Gastrocnemius medialis (tissue), 4 donors: ENCODE data around the gene EXOC7. TPM values are rescaled to one million over a fixed set of nuclear protein-coding genes. Genes with fewer than 3 reads are reported as not detected.

Source experiments
- ATAC-seq, 2 donors: fragments of 150-250 bp; one replicate each; pipeline ENCODE4 v1.9.1; 2016
- DNase-seq, 2 donors: peaks; one replicate each; pipeline ENCODE4 v3.0.0-alpha.2; 2019
- H3K27ac ChIP-seq, 4 donors: fragments of 200-600 bp; sonication (generic); 1 replicate in 1 of 4; 2 replicates in 3 of 4; pipeline ENCODE4 v1.5.1; 2016 to 2018; ENCODE audit warnings: mild to moderate bottlenecking in 2 of 4, moderate library complexity in 1 of 4
- H3K27me3 ChIP-seq, 3 donors: fragments of 200-600 bp; sonication (generic) in 2 of 3; 1 replicate in 1 of 3; 2 replicates in 2 of 3; pipeline versions ENCODE4 v1.5.1 to v1.6.0; 2016 to 2019; ENCODE audit warnings: mild to moderate bottlenecking in 1 of 3, moderate library complexity in 1 of 3
- H3K36me3 ChIP-seq, 2 donors: fragments of 200-600 bp; sonication (generic) in 1 of 2; one replicate each; pipeline ENCODE4 v1.5.1; 2017 to 2018
- H3K4me1 ChIP-seq, 2 donors: fragments of 200-600 bp; sonication (generic) in 1 of 2; one replicate each; pipeline ENCODE4 v1.5.1; 2016 to 2017; ENCODE audit warnings: mild to moderate bottlenecking in 2 of 2
- H3K4me3 ChIP-seq, 4 donors: fragments of 200-600 bp; sonication (generic) in 3 of 4; 1 replicate in 1 of 4; 2 replicates in 3 of 4; pipeline ENCODE4 v1.5.1; 2016 to 2019; ENCODE audit warnings: mild to moderate bottlenecking in 2 of 4
- H3K9me3 ChIP-seq, 3 donors: fragments of 200-600 bp; sonication (generic) in 2 of 3; 1 replicate in 1 of 3; 2 replicates in 2 of 3; pipeline ENCODE4 v1.5.1; 2016 to 2019
- POLR2A ChIP-seq, 2 donors: fragments of 450-650 bp; IDR thresholded peaks; one replicate each; pipeline ENCODE4 v1.6.1; 2017; ENCODE audit warnings: antibody characterized with exemption in 2 of 2, mild to moderate bottlenecking in 2 of 2, moderate library complexity in 2 of 2
- in situ Hi-C, 4 donors: fragments of 200-750 bp; cut with MboI; loops; one replicate each; pipeline versions ENCODE4 v1.15.0 to v1.8.0; 2017; ENCODE audit warnings: low sequenced_read_pairs in 4 of 4
- intact Hi-C: fragments of 100-400 bp; cut with DNase I; formaldehyde crosslinking; loops from one replicate; pipeline ENCODE4 v1.15.1; 2023; ENCODE audit warnings: low total_unique reads
- total RNA-seq, 4 donors: library from RNA; depleted of rRNA; stranded (reverse); fragments of >200 nt; gene quantifications; one replicate each; pipeline versions ENCODE4 v1.1.0 to v1.2.3, GENCODE V29; 2016
- TF ChIP-seq, protein P1 (sequence below), 5 experiments: fragments of 450-650 bp in 3 of 5; fragments of 200-600 bp in 2 of 5; sonication (generic) in 2 of 5; IDR thresholded peaks in 4 of 5; conservative IDR thresholded peaks in 1 of 5; 1 replicate in 4 of 5; 2 replicates in 1 of 5; pipeline ENCODE4 v1.5.1; 2016 to 2019; ENCODE audit warnings: antibody characterized with exemption in 5 of 5, mild to moderate bottlenecking in 3 of 5, moderate library complexity in 3 of 5

Gene EXOC7
- total RNA-seq, 4 donors from 2014 or later: 49.5 to 70.7 (median 53.9) TPM

DNA sequence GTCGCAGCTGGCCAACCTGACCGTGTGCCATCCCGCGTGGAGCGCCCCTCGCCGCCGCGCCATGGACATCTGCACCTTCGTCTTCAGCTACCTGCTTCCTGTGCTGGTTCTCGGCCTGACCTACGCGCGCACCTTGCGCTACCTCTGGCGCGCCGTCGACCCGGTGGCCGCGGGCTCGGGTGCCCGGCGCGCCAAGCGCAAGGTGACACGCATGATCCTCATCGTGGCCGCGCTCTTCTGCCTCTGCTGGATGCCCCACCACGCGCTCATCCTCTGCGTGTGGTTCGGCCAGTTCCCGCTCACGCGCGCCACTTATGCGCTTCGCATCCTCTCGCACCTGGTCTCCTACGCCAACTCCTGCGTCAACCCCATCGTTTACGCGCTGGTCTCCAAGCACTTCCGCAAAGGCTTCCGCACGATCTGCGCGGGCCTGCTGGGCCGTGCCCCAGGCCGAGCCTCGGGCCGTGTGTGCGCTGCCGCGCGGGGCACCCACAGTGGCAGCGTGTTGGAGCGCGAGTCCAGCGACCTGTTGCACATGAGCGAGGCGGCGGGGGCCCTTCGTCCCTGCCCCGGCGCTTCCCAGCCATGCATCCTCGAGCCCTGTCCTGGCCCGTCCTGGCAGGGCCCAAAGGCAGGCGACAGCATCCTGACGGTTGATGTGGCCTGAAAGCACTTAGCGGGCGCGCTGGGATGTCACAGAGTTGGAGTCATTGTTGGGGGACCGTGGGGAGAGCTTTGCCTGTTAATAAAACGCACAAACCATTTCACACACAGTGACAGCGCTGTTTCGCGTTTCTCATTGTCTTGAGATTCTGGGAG lies 26.6 kb downstream of the EXOC7 start:
- in situ Hi-C loops (no loop called here), intact Hi-C loops (no loop called here)
- H3K4me1 ChIP-seq: peaks cover 16 to 24% of the 10 kb centered on the region in 2 donors
- TF ChIP-seq, protein P1, sequence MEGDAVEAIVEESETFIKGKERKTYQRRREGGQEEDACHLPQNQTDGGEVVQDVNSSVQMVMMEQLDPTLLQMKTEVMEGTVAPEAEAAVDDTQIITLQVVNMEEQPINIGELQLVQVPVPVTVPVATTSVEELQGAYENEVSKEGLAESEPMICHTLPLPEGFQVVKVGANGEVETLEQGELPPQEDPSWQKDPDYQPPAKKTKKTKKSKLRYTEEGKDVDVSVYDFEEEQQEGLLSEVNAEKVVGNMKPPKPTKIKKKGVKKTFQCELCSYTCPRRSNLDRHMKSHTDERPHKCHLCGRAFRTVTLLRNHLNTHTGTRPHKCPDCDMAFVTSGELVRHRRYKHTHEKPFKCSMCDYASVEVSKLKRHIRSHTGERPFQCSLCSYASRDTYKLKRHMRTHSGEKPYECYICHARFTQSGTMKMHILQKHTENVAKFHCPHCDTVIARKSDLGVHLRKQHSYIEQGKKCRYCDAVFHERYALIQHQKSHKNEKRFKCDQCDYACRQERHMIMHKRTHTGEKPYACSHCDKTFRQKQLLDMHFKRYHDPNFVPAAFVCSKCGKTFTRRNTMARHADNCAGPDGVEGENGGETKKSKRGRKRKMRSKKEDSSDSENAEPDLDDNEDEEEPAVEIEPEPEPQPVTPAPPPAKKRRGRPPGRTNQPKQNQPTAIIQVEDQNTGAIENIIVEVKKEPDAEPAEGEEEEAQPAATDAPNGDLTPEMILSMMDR (IDR thresholded peaks at IDR 0.05 in 4 of 5, conservative IDR thresholded peaks at IDR 0.05 in 1 of 5): no peak
- TF ChIP-seq POLR2A (IDR thresholded peaks at IDR 0.05): no peak
- no peaks in the 10 kb centered on the region for H3K36me3 ChIP-seq
- ATAC-seq: no peak
- H3K27me3 ChIP-seq: peaks cover 59 to 63% (median 60%) of the 10 kb centered on the region in 3 donors
- H3K4me3 ChIP-seq: no peak overlapping the region
- H3K9me3 ChIP-seq: no peaks in the 10 kb centered on the region
- DNase-seq: no peak
- no peak overlapping the region for H3K27ac ChIP-seq

DNA sequence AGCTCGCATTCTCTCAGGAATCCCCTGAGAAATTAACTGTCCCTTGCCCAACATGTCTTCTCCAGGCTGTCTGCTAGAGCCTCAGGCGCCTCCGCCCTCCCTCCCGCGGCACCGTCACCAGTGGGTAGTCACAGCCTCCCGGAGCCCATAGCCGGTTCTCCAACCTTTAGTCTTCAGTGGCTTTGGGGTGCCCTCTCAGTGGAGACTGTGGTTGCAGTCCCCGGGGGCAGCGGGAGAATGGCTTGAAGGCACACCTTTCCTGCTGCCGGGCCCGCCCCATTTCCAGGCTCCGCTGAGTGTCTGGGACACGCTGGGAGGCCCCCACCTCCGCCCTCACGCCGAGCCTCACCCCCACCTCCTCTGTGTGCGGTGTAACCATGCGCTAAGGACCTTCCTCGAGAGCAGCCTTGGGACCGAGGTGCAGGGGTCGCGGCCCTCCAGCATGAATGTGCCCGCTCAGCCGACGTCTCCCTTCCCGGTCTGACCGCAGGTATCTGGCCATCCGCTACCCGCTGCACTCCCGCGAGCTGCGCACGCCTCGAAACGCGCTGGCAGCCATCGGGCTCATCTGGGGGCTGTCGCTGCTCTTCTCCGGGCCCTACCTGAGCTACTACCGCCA lies 27.3 kb downstream of the EXOC7 start:
- in situ Hi-C loops: no loop called here
- H3K4me3 ChIP-seq: peak overlapping the region in 1 of 4 donors; percentile 19
- no peaks in the 10 kb centered on the region for H3K9me3 ChIP-seq
- TF ChIP-seq, protein P1 (IDR thresholded peaks at IDR 0.05 in 4 of 5, conservative IDR thresholded peaks at IDR 0.05 in 1 of 5): no peak
- TF ChIP-seq POLR2A (IDR thresholded peaks at IDR 0.05): no peak
- H3K27ac ChIP-seq: no peak overlapping the region
- H3K36me3 ChIP-seq: no peaks in the 10 kb centered on the region
- H3K4me1 ChIP-seq: peaks cover 20 to 30% of the 10 kb centered on the region in 2 donors
- peaks cover 59 to 63% (median 60%) of the 10 kb centered on the region in 3 donors for H3K27me3 ChIP-seq
- intact Hi-C loops: no loop called here
- ATAC-seq: no peak
- no peak for DNase-seq

DNA sequence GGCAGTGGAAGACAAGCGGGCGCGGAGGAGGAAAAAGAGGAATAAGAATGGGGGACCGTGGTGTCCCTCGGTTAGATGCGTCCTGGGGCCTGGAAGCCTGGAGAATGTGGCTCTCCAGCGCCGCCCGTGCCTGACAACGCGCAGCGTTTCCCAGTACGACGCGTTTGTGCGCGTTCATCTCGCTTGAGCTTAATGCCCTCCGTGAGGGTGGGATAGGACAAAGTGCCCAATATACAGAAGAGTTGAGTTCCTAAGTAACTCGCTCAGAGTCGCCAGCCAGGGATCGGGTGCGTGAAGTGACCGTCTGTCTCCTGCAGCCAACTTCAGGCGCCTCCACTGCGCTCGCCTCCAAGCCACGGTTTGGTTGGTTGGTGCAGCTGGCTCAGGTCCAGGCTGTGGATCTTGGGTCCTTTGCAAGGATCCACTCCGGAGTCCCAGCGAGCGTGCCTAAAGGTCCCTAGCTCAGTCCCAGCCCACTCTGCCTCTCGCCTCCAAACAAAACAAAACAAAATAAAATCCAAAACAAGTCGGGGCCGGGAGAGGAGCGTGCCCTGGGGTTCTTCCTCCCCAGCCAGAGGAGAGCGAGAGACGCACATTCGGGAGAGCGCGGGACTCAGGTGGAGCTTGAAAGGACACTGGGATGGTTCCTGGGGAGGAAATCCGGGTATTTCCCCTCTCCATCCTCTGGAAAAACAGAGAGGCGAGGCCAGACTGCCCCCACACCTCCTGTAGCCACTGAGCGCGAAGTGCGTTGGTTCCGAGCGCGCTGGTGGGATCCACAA lies 28.0 kb downstream of the EXOC7 start:
- no peak for ATAC-seq
- TF ChIP-seq, protein P1 (IDR thresholded peaks at IDR 0.05 in 4 of 5, conservative IDR thresholded peaks at IDR 0.05 in 1 of 5): no peak
- TF ChIP-seq POLR2A (IDR thresholded peaks at IDR 0.05): no peak
- Histone ChIP-seq H3K4me3 (peak overlapping the region in 2 of 4 donors; percentile 6 to 19), H3K27me3 (peaks cover 59 to 63% (median 60%) of the 10 kb centered on the region in 3 donors), H3K27ac (no peak overlapping the region), H3K9me3 (no peaks in the 10 kb centered on the region), H3K36me3 (no peaks in the 10 kb centered on the region), H3K4me1 (peaks cover 27 to 37% of the 10 kb centered on the region in 2 donors)
- in situ Hi-C loops (no loop called here), intact Hi-C loops (no loop called here)
- peak in 1 of 2 donors; percentile 6 for DNase-seq

DNA sequence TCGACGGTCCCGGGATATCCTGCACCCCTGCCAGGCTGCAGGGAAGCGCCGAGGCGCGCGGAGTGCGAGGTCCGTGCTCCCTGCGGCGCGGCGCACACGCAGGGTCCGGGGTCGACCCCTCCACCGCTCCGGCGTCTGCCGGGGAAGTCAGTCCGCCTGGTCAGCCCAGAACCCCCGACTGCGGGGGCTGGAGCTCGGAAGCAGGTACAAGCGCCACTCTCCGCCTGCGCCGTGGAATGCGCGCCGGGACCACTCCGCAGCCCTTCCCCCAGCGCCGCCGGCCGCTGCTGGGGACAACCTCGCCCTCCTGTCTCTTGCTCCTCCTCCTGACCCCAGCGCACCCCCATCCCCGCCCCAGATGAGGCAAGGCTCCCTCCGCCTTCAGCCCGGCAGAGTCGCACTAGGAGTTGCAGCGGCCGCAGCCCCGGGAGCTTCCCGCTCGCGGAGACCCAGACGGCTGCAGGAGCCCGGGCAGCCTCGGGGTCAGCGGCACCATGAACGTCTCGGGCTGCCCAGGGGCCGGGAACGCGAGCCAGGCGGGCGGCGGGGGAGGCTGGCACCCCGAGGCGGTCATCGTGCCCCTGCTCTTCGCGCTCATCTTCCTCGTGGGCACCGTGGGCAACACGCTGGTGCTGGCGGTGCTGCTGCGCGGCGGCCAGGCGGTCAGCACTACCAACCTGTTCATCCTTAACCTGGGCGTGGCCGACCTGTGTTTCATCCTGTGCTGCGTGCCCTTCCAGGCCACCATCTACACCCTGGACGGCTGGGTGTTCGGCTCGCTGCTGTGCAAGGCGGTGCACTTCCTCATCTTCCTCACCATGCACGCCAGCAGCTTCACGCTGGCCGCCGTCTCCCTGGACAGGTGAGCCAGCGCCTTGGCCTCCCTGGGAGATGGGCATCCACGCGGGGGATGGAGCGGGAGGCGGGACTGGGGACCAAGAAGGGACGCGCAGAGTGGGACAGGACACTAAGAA lies 28.9 kb downstream of the EXOC7 start, which contains the start of gene GALR2:
GALR2 (plus strand) TSS at position 392 of the 974 bp plus-strand sequence; CDS start at position 495, 103 bp downstream.
- no peaks in the 10 kb centered on the region for H3K36me3 ChIP-seq
- H3K27me3 ChIP-seq: peaks cover 59 to 61% (median 60%) of the 10 kb centered on the region in 3 donors
- no peaks in the 10 kb centered on the region for H3K9me3 ChIP-seq
- H3K4me1 ChIP-seq: peaks cover 34 to 45% of the 10 kb centered on the region in 2 donors
- intact Hi-C loops (no loop called here), in situ Hi-C loops (no loop called here)
- no peak within 1 kb of the TSS for H3K27ac ChIP-seq
- peak within 1 kb of the TSS in 2 of 4 donors; percentile 6 to 19 for H3K4me3 ChIP-seq
- ATAC-seq (no peak), DNase-seq (peak in 1 of 2 donors; percentile 6)
- TF ChIP-seq, protein P1 (IDR thresholded peaks at IDR 0.05 in 4 of 5, conservative IDR thresholded peaks at IDR 0.05 in 1 of 5): no peak
- no peak for TF ChIP-seq POLR2A (IDR thresholded peaks at IDR 0.05)
